ENCODE results near the gene HPCAL4. TPM values are rescaled to one million over a fixed set of nuclear protein-coding genes. Genes with fewer than 3 reads are reported as not detected.

The HPCAL4 gene
- total and polyA plus RNA-seq, 2 donors from 2014 or later, result 3.9 to 5.2 TPM

- intact Hi-C loops (cut with DNase I), result no loop called here
- no peak for TF ChIP-seq CTCF (IDR thresholded peaks at IDR 0.05; ENCODE audit: borderline replicate concordance, extremely low read depth, insufficient read depth)
- FAIRE-seq (no peak), DNase-seq (peak in 3 of 5 donors; percentile 23 to 43 (median 40))
- no peaks in the 10 kb centered on the region for H3K36me3 ChIP-seq (ENCODE audit: control insufficient read depth in 2 of 3, insufficient read depth in 3 of 3, low read length in 3 of 3)
- H3K27ac ChIP-seq (ENCODE audit: low read depth in 2 of 2, low read length in 2 of 2), result no peak overlapping the region
- peaks cover 0 to 6% (median 0%) of the 10 kb centered on the region in 3 donors for H3K4me1 ChIP-seq (ENCODE audit: control insufficient read depth in 2 of 3, insufficient read depth in 2 of 3, low read depth in 1 of 3, low read length in 3 of 3)
- H3K4me3 ChIP-seq (ENCODE audit: low read length in 3 of 3), result peak overlapping the region in 1 of 3 donors; percentile 41
- no peaks in the 10 kb centered on the region for H3K9me3 ChIP-seq (ENCODE audit: control insufficient read depth in 2 of 3, insufficient read depth in 1 of 3, low read length in 3 of 3)
- no peak overlapping the region for H3K9ac ChIP-seq (ENCODE audit: low read length in 3 of 3)
- H3K27me3 ChIP-seq (ENCODE audit: control insufficient read depth, insufficient read depth, low read length), result peaks cover 18% of the 10 kb centered on the region
Measured at GRCh38 chr1:39692152-39693074, 1.2 kb upstream of the HPCAL4 start.

DNA sequence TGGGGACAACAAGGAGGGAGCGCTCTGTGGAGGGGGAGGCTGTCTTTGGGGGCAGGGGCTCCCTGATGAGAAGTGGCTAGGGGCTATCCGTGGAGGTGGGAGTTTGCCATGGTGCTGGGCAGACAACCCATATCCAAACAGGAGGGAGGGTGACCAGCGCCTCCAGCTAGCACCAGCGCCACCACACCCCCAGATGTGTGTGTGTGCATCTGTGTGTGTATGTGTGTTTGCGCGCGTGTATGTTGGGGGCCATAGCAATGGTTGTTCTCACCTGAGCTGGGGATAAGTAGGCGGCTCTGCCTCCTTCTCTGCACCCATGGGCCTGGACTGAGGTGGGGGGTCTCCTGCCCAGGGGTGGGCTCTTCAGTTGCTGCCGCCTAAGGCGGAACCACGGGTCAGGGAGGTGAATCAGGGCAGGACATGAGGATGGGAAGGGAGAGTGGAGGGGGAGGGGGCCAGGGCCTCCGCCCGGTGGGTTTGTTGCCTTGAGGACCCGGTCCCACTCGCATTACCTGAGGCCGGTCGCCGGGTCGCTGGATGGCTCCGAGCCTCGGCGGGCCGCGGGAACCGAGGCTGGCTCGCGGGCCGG, 345 bp downstream of the HPCAL4 start:
- Histone ChIP-seq H3K36me3 (ENCODE audit: control insufficient read depth in 2 of 3, insufficient read depth in 3 of 3, low read length in 3 of 3) (no peaks in the 10 kb centered on the region), H3K4me3 (ENCODE audit: low read length in 3 of 3) (peak overlapping the region in 1 of 3 donors; percentile 39), H3K9me3 (ENCODE audit: control insufficient read depth in 2 of 3, insufficient read depth in 1 of 3, low read length in 3 of 3) (no peaks in the 10 kb centered on the region), H3K9ac (ENCODE audit: low read length in 3 of 3) (no peak overlapping the region), H3K27ac (ENCODE audit: low read depth in 2 of 2, low read length in 2 of 2) (no peak overlapping the region), H3K27me3 (ENCODE audit: control insufficient read depth, insufficient read depth, low read length) (peaks cover 18% of the 10 kb centered on the region), H3K4me1 (ENCODE audit: control insufficient read depth in 2 of 3, insufficient read depth in 2 of 3, low read depth in 1 of 3, low read length in 3 of 3) (peaks cover 0 to 6% (median 0%) of the 10 kb centered on the region in 3 donors)
- FAIRE-seq (no peak), DNase-seq (no peak)
- TF ChIP-seq CTCF (IDR thresholded peaks at IDR 0.05; ENCODE audit: borderline replicate concordance, extremely low read depth, insufficient read depth), result no peak
- intact Hi-C loops (cut with DNase I), result no loop called here

DNA sequence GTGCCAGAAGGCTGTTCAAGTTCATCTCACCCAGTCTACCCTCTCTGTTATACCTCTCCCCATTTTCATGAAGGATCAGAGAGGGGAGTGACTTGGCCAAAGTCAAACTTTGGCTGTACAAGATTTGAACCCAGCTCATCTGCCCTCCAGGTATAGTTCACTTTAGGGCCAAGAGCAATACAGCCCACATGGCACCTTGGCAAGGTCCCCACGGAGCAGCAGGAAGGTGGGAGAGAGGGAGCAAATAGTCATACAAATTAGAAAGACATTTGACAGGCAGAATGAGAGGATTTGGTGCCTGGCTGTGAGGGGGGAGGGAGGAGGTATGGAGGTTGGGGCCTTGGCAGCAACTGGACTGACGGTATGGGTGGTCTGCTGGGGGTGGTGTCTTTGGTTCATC, 1.0 kb downstream of the HPCAL4 start:
- DNase-seq (no peak), FAIRE-seq (no peak)
- TF ChIP-seq CTCF (IDR thresholded peaks at IDR 0.05; ENCODE audit: borderline replicate concordance, extremely low read depth, insufficient read depth), result no peak
- H3K27ac ChIP-seq (ENCODE audit: low read depth in 2 of 2, low read length in 2 of 2), result no peak overlapping the region
- H3K9me3 ChIP-seq (ENCODE audit: control insufficient read depth in 2 of 3, insufficient read depth in 1 of 3, low read length in 3 of 3), result no peaks in the 10 kb centered on the region
- intact Hi-C loops (cut with DNase I), result no loop called here
- no peak overlapping the region for H3K4me3 ChIP-seq (ENCODE audit: low read length in 3 of 3)
- H3K27me3 ChIP-seq (ENCODE audit: control insufficient read depth, insufficient read depth, low read length), result peaks cover 18% of the 10 kb centered on the region
- peaks cover 0 to 6% (median 0%) of the 10 kb centered on the region in 3 donors for H3K4me1 ChIP-seq (ENCODE audit: control insufficient read depth in 2 of 3, insufficient read depth in 2 of 3, low read depth in 1 of 3, low read length in 3 of 3)
- H3K36me3 ChIP-seq (ENCODE audit: control insufficient read depth in 2 of 3, insufficient read depth in 3 of 3, low read length in 3 of 3), result no peaks in the 10 kb centered on the region
- H3K9ac ChIP-seq (ENCODE audit: low read length in 3 of 3), result no peak overlapping the region
